K562 (cell line): ENCODE measurements around the gene SHISA5.

Experiments used
- BHLHE40 ChIP-seq: IDR thresholded peaks from 2 replicates; pipeline ENCODE4 v1.6.1; 2011; ENCODE audit warnings: low read length, improper control_type of control experiment
- EZH2 ChIP-seq: IDR thresholded peaks from 2 replicates; pipeline ENCODE4 v1.6.1; 2012; ENCODE audit warnings: low read depth, mild to moderate bottlenecking, inconsistent platforms, low read length, borderline replicate concordance
- FOXA3 ChIP-seq, 2 experiments: fragments of 450-650 bp in 1 of 2; sonication (generic) in 1 of 2; formaldehyde crosslinking; IDR thresholded peaks in 1 of 2; conservative IDR thresholded peaks in 1 of 2; 2 replicates each; pipeline versions ENCODE4 v1.4.0 to v1.8.0; 2020 to 2022; ENCODE audit warnings: mild to moderate bottlenecking in 2 of 2, missing genetic modification reagents in 1 of 2
- RAD51 ChIP-seq: fragments of 450-650 bp; IDR thresholded peaks from 2 replicates; pipeline ENCODE4 v1.7.1; 2016; ENCODE audit warnings: low read depth, mild to moderate bottlenecking, borderline replicate concordance
- SRSF1 ChIP-seq: fragments of 200-400 bp; formaldehyde crosslinking; IDR thresholded peaks from 2 replicates; pipeline ENCODE4 v1.6.1; 2017; ENCODE audit warnings: mild to moderate bottlenecking, low read depth, low read length, moderate library complexity
- ZNF274 ChIP-seq: IDR thresholded peaks from 2 replicates; pipeline ENCODE4 v1.6.1; 2011; ENCODE audit warnings: low read depth, mild to moderate bottlenecking, low read length, moderate library complexity, borderline replicate concordance
- TF ChIP-seq, protein P1 (sequence below), 3 experiments: IDR thresholded peaks in 2 of 3; conservative IDR thresholded peaks in 1 of 3; 2 replicates each; pipeline ENCODE4 v1.5.1; 2011 to 2012; ENCODE audit warnings: low read length in 3 of 3, mild to moderate bottlenecking in 3 of 3, control low read depth in 2 of 3, improper control_type of control experiment in 1 of 3, inconsistent platforms in 1 of 3, low read depth in 1 of 3, mixed read lengths in 1 of 3, moderate library complexity in 1 of 3; ENCODE audit not compliant: insufficient read depth in 2 of 3

DNA sequence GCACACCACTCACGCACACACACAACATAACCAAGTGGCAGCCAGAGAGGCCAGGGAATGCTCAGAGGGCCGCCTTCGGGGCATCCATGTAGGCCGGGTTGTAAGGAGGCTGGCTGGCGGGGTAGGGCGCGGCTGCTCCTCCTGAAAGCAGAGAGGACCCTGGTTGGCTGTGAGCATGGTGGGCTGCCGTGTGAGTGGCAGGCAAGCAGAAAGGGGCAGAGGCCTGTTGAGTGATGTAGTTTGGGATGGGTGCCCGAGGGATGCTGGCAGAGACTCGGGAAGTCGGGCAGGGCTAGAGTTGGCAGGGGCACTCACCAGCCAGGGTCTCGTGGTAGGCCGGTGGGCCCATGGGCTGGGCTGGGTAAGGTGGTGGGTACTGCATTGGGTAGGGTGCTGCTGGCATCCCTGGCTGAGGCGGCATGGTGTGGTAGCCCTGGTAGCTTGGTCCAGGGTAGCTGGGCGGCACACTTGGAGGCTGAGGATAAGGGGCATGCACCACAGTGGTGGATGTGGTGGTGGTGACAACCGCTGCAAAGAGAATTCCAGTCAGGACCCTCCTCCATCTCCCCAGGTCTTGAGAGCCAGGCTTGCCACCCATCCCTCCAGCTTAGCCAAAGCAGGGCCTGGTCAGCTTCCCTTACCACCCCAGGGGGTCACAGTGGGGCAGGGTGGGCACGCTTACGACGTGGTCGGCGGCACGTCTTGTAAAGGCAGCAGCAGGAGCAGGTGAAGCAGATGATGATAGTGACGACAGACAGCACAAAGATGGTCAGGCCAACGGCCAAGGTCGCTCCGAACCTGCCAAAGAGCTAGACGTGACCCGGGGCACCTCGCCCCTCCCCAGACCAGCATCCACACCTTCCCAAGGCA, 34.7 kb downstream of the SHISA5 start:
- TF ChIP-seq ZNF274 (no peak), EZH2 (no peak), FOXA3 (CRISPR knock-in tag; conservative IDR thresholded peaks at IDR 0.05 in 1 of 2, IDR thresholded peaks at IDR 0.05 in 1 of 2) (no peak), BHLHE40 (no peak), SRSF1 (no peak), RAD51 (no peak)
- TF ChIP-seq, protein P1, sequence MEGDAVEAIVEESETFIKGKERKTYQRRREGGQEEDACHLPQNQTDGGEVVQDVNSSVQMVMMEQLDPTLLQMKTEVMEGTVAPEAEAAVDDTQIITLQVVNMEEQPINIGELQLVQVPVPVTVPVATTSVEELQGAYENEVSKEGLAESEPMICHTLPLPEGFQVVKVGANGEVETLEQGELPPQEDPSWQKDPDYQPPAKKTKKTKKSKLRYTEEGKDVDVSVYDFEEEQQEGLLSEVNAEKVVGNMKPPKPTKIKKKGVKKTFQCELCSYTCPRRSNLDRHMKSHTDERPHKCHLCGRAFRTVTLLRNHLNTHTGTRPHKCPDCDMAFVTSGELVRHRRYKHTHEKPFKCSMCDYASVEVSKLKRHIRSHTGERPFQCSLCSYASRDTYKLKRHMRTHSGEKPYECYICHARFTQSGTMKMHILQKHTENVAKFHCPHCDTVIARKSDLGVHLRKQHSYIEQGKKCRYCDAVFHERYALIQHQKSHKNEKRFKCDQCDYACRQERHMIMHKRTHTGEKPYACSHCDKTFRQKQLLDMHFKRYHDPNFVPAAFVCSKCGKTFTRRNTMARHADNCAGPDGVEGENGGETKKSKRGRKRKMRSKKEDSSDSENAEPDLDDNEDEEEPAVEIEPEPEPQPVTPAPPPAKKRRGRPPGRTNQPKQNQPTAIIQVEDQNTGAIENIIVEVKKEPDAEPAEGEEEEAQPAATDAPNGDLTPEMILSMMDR (IDR thresholded peaks at IDR 0.05 in 2 of 3, conservative IDR thresholded peaks at IDR 0.05 in 1 of 3; ENCODE audit: insufficient read depth in 2 of 3, low read depth in 1 of 3, low read length in 3 of 3) = no peak
